HFFc6 (cell line): ENCODE results near the gene SPIB. TPM values are rescaled to one million over a fixed set of nuclear protein-coding genes. Genes with fewer than 3 reads are reported as not detected.
A peak's percentile ranks its signal among the peaks of the same experiment; 100 is the strongest.

Experiments used
- DNase-seq: peaks from one replicate; pipeline ENCODE4 v3.0.0-alpha.2; 2018
- H3K27ac Mint-ChIP-seq: 2 replicates; pipeline ENCODE4 v1.8.0; 2020; ENCODE audit warnings: mild to moderate bottlenecking, mixed read lengths
- H3K27me3 Mint-ChIP-seq: 2 replicates; pipeline ENCODE4 v1.8.0; 2021; ENCODE audit warnings: mild to moderate bottlenecking, moderate library complexity, mixed read lengths; ENCODE audit not compliant: insufficient read depth
- H3K36me3 Mint-ChIP-seq: 2 replicates; pipeline ENCODE4 v1.8.0; 2021; ENCODE audit warnings: low read depth, mixed read lengths
- H3K4me1 Mint-ChIP-seq: 2 replicates; pipeline ENCODE4 v1.8.0; 2020; ENCODE audit warnings: low read depth, mixed read lengths
- H3K4me3 Mint-ChIP-seq: 2 replicates; pipeline ENCODE4 v1.8.0; 2020; ENCODE audit warnings: mild to moderate bottlenecking, moderate library complexity, mixed read lengths
- H3K9me3 Mint-ChIP-seq: 2 replicates; pipeline ENCODE4 v1.8.0; 2020; ENCODE audit warnings: mild to moderate bottlenecking, mixed read lengths
- total RNA-seq, 6 experiments: library from RNA; stranded (reverse); fragmentation: NEBNext Ultra II Directional; extraction: Animal tissue kit (Norgen Biotek cat#: 25700); gene quantifications; 2 replicates in 1 of 6; 3 replicates in 5 of 6; pipeline ENCODE4 v1.2.3, GENCODE V29; 2021
- TF ChIP-seq, protein P1 (sequence below): fragments of 200-600 bp; sonication (generic); IDR thresholded peaks from 2 replicates; pipeline ENCODE4 v1.5.0; 2021; ENCODE audit warnings: antibody characterized with exemption, mild to moderate bottlenecking

SPIB gene
- total RNA-seq, 6 experiments from 2014 or later: not detected

DNA sequence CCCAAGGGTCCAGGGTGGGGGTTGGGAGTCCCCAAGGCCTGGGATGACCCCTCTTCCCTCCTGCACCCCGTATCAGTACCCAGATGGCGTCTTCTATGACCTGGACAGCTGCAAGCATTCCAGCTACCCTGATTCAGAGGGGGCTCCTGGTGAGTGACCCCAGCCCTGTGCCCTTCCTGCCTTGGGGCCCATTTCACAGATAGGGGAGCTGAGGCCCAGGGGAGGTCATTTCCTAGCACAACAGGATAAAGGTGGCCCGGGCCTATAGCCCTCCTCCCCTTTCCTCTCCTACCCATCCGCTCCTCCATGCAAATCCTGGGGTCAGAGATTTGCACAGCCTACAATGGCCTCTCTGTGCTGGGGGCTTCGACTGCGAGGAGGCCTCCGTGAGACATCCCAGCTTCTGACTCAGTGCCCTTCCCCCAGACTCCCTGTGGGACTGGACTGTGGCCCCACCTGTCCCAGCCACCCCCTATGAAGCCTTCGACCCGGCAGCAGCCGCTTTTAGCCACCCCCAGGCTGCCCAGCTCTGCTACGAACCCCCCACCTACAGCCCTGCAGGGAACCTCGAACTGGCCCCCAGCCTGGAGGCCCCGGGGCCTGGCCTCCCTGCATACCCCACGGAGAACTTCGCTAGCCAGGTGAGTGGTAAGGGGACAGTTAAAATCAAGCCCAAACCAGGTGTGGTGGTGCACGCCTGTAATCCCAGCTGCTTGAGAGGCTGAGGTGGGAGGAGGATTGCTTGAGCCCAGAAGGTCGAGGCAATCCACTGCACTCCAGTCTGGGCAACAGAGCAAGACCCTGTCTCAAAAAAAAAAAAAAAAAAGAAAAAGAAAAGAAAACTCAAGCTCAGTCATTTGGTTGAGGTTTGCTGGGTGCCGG, 3.9 kb downstream of the SPIB start:
- Mint-ChIP-seq H3K4me3 (no peak overlapping the region), H3K36me3 (no peaks in the 10 kb centered on the region)

DNA sequence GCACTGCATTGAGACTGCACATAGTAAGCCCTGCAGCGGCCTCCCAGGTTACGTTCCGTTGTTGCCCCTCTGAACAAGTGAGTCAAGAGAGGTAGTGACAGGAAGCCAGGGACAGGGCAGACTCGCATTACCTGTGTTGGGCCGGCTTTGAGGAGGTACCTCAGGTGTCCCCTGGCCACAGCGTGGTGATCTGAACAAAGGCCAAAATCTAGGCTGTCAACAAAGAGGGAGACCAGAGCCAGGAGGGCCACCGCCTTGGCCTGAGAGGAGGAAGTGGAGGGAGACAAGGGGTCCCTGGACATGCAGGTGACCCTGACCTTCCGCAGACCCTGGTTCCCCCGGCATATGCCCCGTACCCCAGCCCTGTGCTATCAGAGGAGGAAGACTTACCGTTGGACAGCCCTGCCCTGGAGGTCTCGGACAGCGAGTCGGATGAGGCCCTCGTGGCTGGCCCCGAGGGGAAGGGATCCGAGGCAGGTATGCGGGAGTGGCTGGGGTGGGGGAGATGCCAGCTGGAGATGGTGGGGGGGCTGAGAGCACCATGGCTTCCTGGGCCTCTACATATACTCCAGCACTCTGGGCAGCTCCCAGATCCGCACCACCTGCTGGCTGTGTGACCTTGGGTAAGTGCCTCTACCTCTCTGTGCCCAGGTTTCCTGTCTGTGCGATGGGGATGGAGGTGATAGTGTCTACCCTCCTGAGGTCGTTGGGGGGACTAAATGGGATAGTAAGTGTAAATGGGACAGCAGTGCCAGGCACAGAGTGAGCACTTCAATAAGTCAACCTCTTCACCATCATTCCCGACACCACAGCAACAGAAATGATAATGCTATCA, 4.8 kb downstream of the SPIB start:
- peaks cover 6% of the 10 kb centered on the region for H3K4me1 Mint-ChIP-seq
- TF ChIP-seq, protein P1, sequence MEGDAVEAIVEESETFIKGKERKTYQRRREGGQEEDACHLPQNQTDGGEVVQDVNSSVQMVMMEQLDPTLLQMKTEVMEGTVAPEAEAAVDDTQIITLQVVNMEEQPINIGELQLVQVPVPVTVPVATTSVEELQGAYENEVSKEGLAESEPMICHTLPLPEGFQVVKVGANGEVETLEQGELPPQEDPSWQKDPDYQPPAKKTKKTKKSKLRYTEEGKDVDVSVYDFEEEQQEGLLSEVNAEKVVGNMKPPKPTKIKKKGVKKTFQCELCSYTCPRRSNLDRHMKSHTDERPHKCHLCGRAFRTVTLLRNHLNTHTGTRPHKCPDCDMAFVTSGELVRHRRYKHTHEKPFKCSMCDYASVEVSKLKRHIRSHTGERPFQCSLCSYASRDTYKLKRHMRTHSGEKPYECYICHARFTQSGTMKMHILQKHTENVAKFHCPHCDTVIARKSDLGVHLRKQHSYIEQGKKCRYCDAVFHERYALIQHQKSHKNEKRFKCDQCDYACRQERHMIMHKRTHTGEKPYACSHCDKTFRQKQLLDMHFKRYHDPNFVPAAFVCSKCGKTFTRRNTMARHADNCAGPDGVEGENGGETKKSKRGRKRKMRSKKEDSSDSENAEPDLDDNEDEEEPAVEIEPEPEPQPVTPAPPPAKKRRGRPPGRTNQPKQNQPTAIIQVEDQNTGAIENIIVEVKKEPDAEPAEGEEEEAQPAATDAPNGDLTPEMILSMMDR: no peak
- DNase-seq: no peak
- no peaks in the 10 kb centered on the region for H3K36me3 Mint-ChIP-seq
- no peaks in the 10 kb centered on the region for H3K9me3 Mint-ChIP-seq
- no peak overlapping the region for H3K27ac Mint-ChIP-seq
- H3K4me3 Mint-ChIP-seq: no peak overlapping the region
- H3K27me3 Mint-ChIP-seq: peaks cover 4% of the 10 kb centered on the region

More for the DNA sequence above, 3.9 kb downstream of the SPIB start:
- TF ChIP-seq, protein P1: no peak
- Mint-ChIP-seq H3K9me3 (no peaks in the 10 kb centered on the region), H3K27ac (no peak overlapping the region), H3K4me1 (peaks cover 6% of the 10 kb centered on the region), H3K27me3 (peaks cover 4% of the 10 kb centered on the region)
- no peak for DNase-seq

DNA sequence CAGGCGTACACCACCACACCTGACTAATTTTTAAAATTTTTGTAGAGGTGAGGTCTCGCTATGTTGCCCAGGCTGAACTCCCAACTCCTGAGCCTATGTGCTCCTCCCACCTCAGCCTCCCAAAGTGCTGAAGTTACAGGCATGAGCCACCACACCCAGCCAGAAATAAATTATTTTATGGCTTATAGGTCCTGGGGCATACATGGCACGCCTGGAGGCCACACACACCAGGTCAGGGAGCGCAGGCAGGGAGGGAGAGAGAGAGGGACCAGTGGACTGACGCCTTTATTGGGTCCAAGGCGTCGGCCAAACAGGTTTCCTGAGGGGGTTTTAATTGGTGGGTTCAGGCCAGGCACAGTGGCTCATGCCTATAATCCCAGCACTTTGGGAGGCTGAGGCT, 6.8 kb downstream of the SPIB start:
- H3K36me3 Mint-ChIP-seq: no peaks in the 10 kb centered on the region
- peaks cover 9% of the 10 kb centered on the region for H3K27me3 Mint-ChIP-seq
- no peak for DNase-seq
- H3K4me3 Mint-ChIP-seq: no peak overlapping the region
- H3K9me3 Mint-ChIP-seq: no peaks in the 10 kb centered on the region
- no peak overlapping the region for H3K27ac Mint-ChIP-seq
- TF ChIP-seq, protein P1: no peak
- H3K4me1 Mint-ChIP-seq: no peaks in the 10 kb centered on the region

DNA sequence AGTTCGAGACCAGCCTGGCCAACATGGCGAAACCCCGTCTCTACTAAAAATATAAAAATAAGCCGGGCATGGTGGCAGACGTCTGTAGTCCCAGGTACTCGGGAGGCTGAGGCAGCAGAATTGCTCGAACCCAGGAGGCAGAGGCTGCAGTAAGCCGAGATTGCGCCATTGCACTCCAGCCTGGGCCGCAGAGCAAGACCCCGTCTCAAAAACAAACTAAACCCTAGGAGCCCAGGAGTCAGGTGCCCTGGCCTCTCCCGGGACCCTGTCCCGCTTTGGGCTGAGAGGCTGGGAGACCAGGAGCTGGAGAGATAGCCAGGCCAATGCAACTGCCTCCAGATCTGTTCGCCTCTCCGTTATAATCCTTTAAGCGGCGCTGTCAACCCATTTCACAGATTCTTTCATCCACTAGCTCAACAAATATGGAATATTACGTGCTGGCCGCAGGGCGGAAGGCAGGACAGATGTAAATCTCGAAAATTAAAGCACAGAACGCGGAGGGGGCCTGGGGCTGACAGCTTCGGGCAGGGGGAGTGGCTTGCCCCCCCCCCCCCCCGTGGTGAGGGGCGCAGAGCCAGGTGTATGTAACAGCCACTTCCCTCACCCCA, 8.7 kb downstream of the SPIB start:
- H3K36me3 Mint-ChIP-seq: no peaks in the 10 kb centered on the region
- TF ChIP-seq, protein P1: no peak
- H3K27ac Mint-ChIP-seq: no peak overlapping the region
- H3K4me3 Mint-ChIP-seq: no peak overlapping the region
- no peaks in the 10 kb centered on the region for H3K9me3 Mint-ChIP-seq
- H3K27me3 Mint-ChIP-seq: peaks cover 16% of the 10 kb centered on the region
- H3K4me1 Mint-ChIP-seq: peaks cover 10% of the 10 kb centered on the region
- no peak for DNase-seq

DNA sequence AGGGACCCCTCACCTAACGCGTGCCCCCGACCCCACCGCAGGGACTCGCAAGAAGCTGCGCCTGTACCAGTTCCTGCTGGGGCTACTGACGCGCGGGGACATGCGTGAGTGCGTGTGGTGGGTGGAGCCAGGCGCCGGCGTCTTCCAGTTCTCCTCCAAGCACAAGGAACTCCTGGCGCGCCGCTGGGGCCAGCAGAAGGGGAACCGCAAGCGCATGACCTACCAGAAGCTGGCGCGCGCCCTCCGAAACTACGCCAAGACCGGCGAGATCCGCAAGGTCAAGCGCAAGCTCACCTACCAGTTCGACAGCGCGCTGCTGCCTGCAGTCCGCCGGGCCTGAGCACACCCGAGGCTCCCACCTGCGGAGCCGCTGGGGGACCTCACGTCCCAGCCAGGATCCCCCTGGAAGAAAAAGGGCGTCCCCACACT, 9.3 kb downstream of the SPIB start:
- H3K9me3 Mint-ChIP-seq: no peaks in the 10 kb centered on the region
- H3K27ac Mint-ChIP-seq: no peak overlapping the region
- peaks cover 19% of the 10 kb centered on the region for H3K27me3 Mint-ChIP-seq
- TF ChIP-seq, protein P1: no peak
- H3K4me1 Mint-ChIP-seq: peaks cover 10% of the 10 kb centered on the region
- peak; percentile 47 for DNase-seq
- no peak overlapping the region for H3K4me3 Mint-ChIP-seq
- no peaks in the 10 kb centered on the region for H3K36me3 Mint-ChIP-seq
